ENCODE measurements around the gene BCL3.

GRCh38 chr19:44745341-44745831, 3.1 kb upstream of the BCL3 start:
- TF ChIP-seq POLR2AphosphoS5 (IDR thresholded peaks at IDR 0.05; ENCODE audit: low read depth) = no peak
- no peak for TF ChIP-seq CTCF (conservative IDR thresholded peaks at IDR 0.05; ENCODE audit: low read depth in 2 of 2)
- no peak for TF ChIP-seq ZNF462 (CRISPR knock-in tag; IDR thresholded peaks at IDR 0.05)
- no peak for TF ChIP-seq EZH2 (IDR thresholded peaks at IDR 0.05; ENCODE audit: low read depth, unreplicated experiment)
- no peak for TF ChIP-seq EZH2phosphoT487 (IDR thresholded peaks at IDR 0.05; ENCODE audit: unreplicated experiment)
- TF ChIP-seq NANOG (IDR thresholded peaks at IDR 0.05; ENCODE audit: borderline replicate concordance) = no peak
- TF ChIP-seq JUNB (IDR thresholded peaks at IDR 0.05; ENCODE audit: unreplicated experiment) = no peak
- TF ChIP-seq REST (IDR thresholded peaks at IDR 0.05; ENCODE audit: unreplicated experiment) = no peak
- TF ChIP-seq CREB1 (CRISPR knock-in tag; IDR thresholded peaks at IDR 0.05; ENCODE audit: low read depth) = no peak
- no peak for TF ChIP-seq ZNF331 (CRISPR knock-in tag; IDR thresholded peaks at IDR 0.05; ENCODE audit: low read depth)

Measured in GM23338 (cell line).